GM12878 (cell line): ENCODE results near the gene SORCS2. TPM values are rescaled to one million over a fixed set of nuclear protein-coding genes. Genes with fewer than 3 reads are reported as not detected.

Experiments
- ATAC-seq: fragments of 200-7000 bp; cut with Tn5 transposase; 3 replicates; pipeline ENCODE4 v1.9.1; 2020; ENCODE audit warnings: mild to moderate bottlenecking, moderate library complexity
- BruUV-seq: library from RNA; stranded (reverse); fragments of 400-500 nt; replicated peaks from 2 replicates; lab custom pipeline; 2021; lab: Mats Ljungman, UMichigan
- CTCF ChIA-PET: fragments of 300-600 bp; sonication (Branson Sonifier 250); formaldehyde crosslinking; extraction: SDS; loops from one replicate; lab custom pipeline; 2021; ENCODE audit warnings: inconsistent platforms; lab: Yijun Ruan, JAX
- POLR2A ChIA-PET: fragments of 350-600 bp; formaldehyde crosslinking; extraction: SDS; loops from one replicate; lab custom pipeline; 2021; ENCODE audit warnings: inconsistent platforms; lab: Charles Lee
- RAD21 ChIA-PET: fragments of 300-600 bp; sonication (Branson Sonifier 250); formaldehyde crosslinking; loops from one replicate; lab custom pipeline; 2023; ENCODE audit warnings: antibody characterized with exemption; ENCODE audit not compliant: unreplicated experiment; lab: Charles Lee
- SMC1A ChIA-PET: fragments of 300-600 bp; sonication (Branson Sonifier 250); formaldehyde crosslinking; loops from one replicate; lab custom pipeline; 2023; ENCODE audit not compliant: unreplicated experiment, uncharacterized antibody; lab: Charles Lee
- DNase-seq: peaks from one replicate; pipeline ENCODE4 v3.0.0-alpha.2; 2011; ENCODE audit warnings: low read depth, low spot score
- FAIRE-seq: peaks from 3 replicates; lab custom pipeline; 2011; peaks lifted over from hg19 to GRCh38; lab: Jason Lieb, UNC
- H2AFZ ChIP-seq: 2 replicates; pipeline ENCODE4 v1.6.0; 2011; ENCODE audit warnings: low read depth, low read length, control low read depth; ENCODE audit not compliant: control insufficient read depth
- H3K27ac ChIP-seq: 2 replicates; pipeline ENCODE4 v1.5.1; 2011; ENCODE audit warnings: control low read depth; ENCODE audit not compliant: control insufficient read depth, insufficient read depth
- H3K27me3 ChIP-seq, 2 experiments: replicated peaks in 1 of 2; 2 replicates each; pipeline versions ENCODE4 v1.6.0 to v1.6.1; 2011; ENCODE audit warnings: low read length in 1 of 2; ENCODE audit not compliant: control insufficient read depth in 2 of 2, insufficient read depth in 2 of 2
- H3K36me3 ChIP-seq, 2 experiments: 2 replicates each; pipeline ENCODE4 v1.5.1; 2011; ENCODE audit warnings: low read length in 1 of 2; ENCODE audit not compliant: control insufficient read depth in 2 of 2, insufficient read depth in 2 of 2
- H3K4me1 ChIP-seq: 2 replicates; pipeline ENCODE4 v1.6.1; 2011; ENCODE audit warnings: mild to moderate bottlenecking, low read length, moderate library complexity, mixed read lengths; ENCODE audit not compliant: control insufficient read depth, insufficient read depth
- H3K4me2 ChIP-seq: 2 replicates; pipeline ENCODE4 v1.6.0; 2011; ENCODE audit warnings: control low read depth; ENCODE audit not compliant: control insufficient read depth, insufficient read depth
- H3K4me3 ChIP-seq: fragments of 200-600 bp; sonication (generic); 2 replicates; pipeline ENCODE4 v1.5.1; 2016
- H3K79me2 ChIP-seq: 2 replicates; pipeline ENCODE4 v1.6.0; 2011; ENCODE audit warnings: low read length; ENCODE audit not compliant: control insufficient read depth, insufficient read depth
- H3K9ac ChIP-seq: 2 replicates; pipeline ENCODE4 v1.8.0; 2011; ENCODE audit warnings: low read length, control low read depth, mixed read lengths; ENCODE audit not compliant: control insufficient read depth, insufficient read depth
- H3K9me3 ChIP-seq: replicated peaks from 3 replicates; pipeline ENCODE4 v1.5.1; 2011; ENCODE audit warnings: mild to moderate bottlenecking, low read length; ENCODE audit not compliant: control insufficient read depth, insufficient read depth
- H4K20me1 ChIP-seq: 2 replicates; pipeline ENCODE4 v1.6.0; 2011; ENCODE audit not compliant: control insufficient read depth, insufficient read depth
- CEBPB ChIP-seq, 2 experiments: fragments of 150-350 bp in 1 of 2; IDR thresholded peaks; 2 replicates each; pipeline ENCODE4 v1.6.1; 2012 to 2014; ENCODE audit warnings: low read depth in 2 of 2, low read length in 2 of 2, borderline replicate concordance in 1 of 2, inconsistent platforms in 1 of 2
- DPF2 ChIP-seq: fragments of 450-650 bp; IDR thresholded peaks from 2 replicates; pipeline ENCODE4 v1.6.1; 2017; ENCODE audit warnings: mild to moderate bottlenecking
- EED ChIP-seq: sonication (generic); IDR thresholded peaks from 2 replicates; pipeline ENCODE4 v1.6.1; 2016; ENCODE audit warnings: antibody characterized with exemption, low read depth
- FOS ChIP-seq: IDR thresholded peaks from 3 replicates; pipeline ENCODE4 v1.6.1; 2011; ENCODE audit warnings: borderline replicate concordance; ENCODE audit not compliant: insufficient read length; ENCODE audit errors: extremely low read depth
- JUNB ChIP-seq: IDR thresholded peaks from 2 replicates; pipeline ENCODE4 v1.6.1; 2016; ENCODE audit warnings: antibody characterized with exemption, mild to moderate bottlenecking
- KDM1A ChIP-seq: fragments of 200-600 bp; sonication (generic); IDR thresholded peaks from 2 replicates; pipeline ENCODE4 v1.6.1; 2016; ENCODE audit warnings: borderline replicate concordance
- MTA3 ChIP-seq: IDR thresholded peaks from 2 replicates; pipeline ENCODE4 v1.6.1; 2012; ENCODE audit warnings: low read length, inconsistent platforms, borderline replicate concordance
- MYB ChIP-seq: fragments of 150-350 bp; IDR thresholded peaks from 2 replicates; pipeline ENCODE4 v1.6.1; 2014; ENCODE audit warnings: mild to moderate bottlenecking, low read depth, low read length, borderline replicate concordance
- NFIC ChIP-seq: IDR thresholded peaks from 2 replicates; pipeline ENCODE4 v1.6.1; 2012; ENCODE audit warnings: low read depth, mild to moderate bottlenecking, inconsistent platforms, low read length, moderate library complexity
- NR2C2 ChIP-seq: IDR thresholded peaks from 2 replicates; pipeline ENCODE4 v1.6.1; 2011; ENCODE audit warnings: borderline replicate concordance, low read depth; ENCODE audit not compliant: control insufficient read depth, insufficient read length
- POLR2A ChIP-seq: IDR thresholded peaks from 2 replicates; pipeline ENCODE4 v1.6.1; 2011; ENCODE audit warnings: low read depth, mild to moderate bottlenecking, low read length
- POU2F2 ChIP-seq: IDR thresholded peaks from 3 replicates; pipeline ENCODE4 v1.6.1; 2011; ENCODE audit warnings: low read depth, mild to moderate bottlenecking, low read length, borderline replicate concordance
- PRDM15 ChIP-seq: fragments of 450-650 bp; formaldehyde crosslinking; IDR thresholded peaks from 2 replicates; pipeline ENCODE4 v1.4.0; 2020; ENCODE audit warnings: mild to moderate bottlenecking, moderate library complexity
- RCOR1 ChIP-seq: conservative IDR thresholded peaks from 2 replicates; pipeline ENCODE4 v1.6.1; 2012; ENCODE audit warnings: low read depth, low read length, improper control_type of control experiment
- SIX5 ChIP-seq: IDR thresholded peaks from 2 replicates; pipeline ENCODE4 v1.6.1; 2011; ENCODE audit warnings: mild to moderate bottlenecking, low read depth, low read length, moderate library complexity; ENCODE audit not compliant: severe bottlenecking
- SMARCA5 ChIP-seq: fragments of 450-650 bp; IDR thresholded peaks from 2 replicates; pipeline ENCODE4 v1.6.1; 2017; ENCODE audit warnings: mild to moderate bottlenecking
- STAT1 ChIP-seq: fragments of 450-650 bp; conservative IDR thresholded peaks from 2 replicates; pipeline ENCODE4 v1.6.1; 2014; ENCODE audit warnings: antibody characterized with exemption, mild to moderate bottlenecking
- TAF1 ChIP-seq: IDR thresholded peaks from 2 replicates; pipeline ENCODE4 v1.6.1; 2011; ENCODE audit warnings: mild to moderate bottlenecking, low read depth, low read length, borderline replicate concordance
- ZBTB33 ChIP-seq: fragments of 450-650 bp; IDR thresholded peaks from 2 replicates; pipeline ENCODE4 v1.6.1; 2017; ENCODE audit warnings: mild to moderate bottlenecking
- WGBS: methylation state at CpG from one replicate; pipeline ENCODE4 v1.1.6; 2016; ENCODE audit warnings: low lambda C conversion rate; ENCODE audit not compliant: insufficient replicate concordance, insufficient coverage; ENCODE audit errors: missing lambda C conversion rate; 5-methylcytosine and 5-hydroxymethylcytosine counted together
- in situ Hi-C: fragments of 300-500 bp; cut with MboI; formaldehyde crosslinking; loops from 9 replicates; pipeline ENCODE4 v1.14.3; 2018; ENCODE audit warnings: mixed read lengths
- intact Hi-C: fragments of 100-400 bp; cut with micrococcal nuclease; formaldehyde crosslinking; loops from one replicate; pipeline ENCODE4 v1.14.2; 2022; ENCODE audit not compliant: unreplicated experiment
- polyA plus RNA-seq, 11 experiments: library from polyadenylated mRNA; depleted of rRNA in 4 of 11; unstranded in 6 of 11; stranded (reverse) in 5 of 11; fragments of >200 nt; fragmentation: Nextera tagmentation in 4 of 11; fragmentation: Illumina TruSeq in 1 of 11; extraction: Ambion mirVana in 4 of 11; extraction: Trizol in 1 of 11; gene quantifications; 1 replicate in 1 of 11; 2 replicates in 10 of 11; pipeline versions ENCODE4 v1.2.1 to v1.2.3, GENCODE V29; 2011 to 2016; ENCODE audit warnings: inconsistent platforms in 2 of 11, missing spikeins in 2 of 11, low read depth in 1 of 11
- total RNA-seq, 4 experiments: library from RNA; depleted of rRNA in 3 of 4; stranded (reverse); fragments of >200 nt in 3 of 4; fragmentation: Illumina TruSeq in 1 of 4; extraction: Trizol in 1 of 4; gene quantifications; 2 replicates each; pipeline versions ENCODE4 v1.2.1 to v1.2.3, GENCODE V29; 2013 to 2021

SORCS2 gene
- total and polyA plus RNA-seq, 10 of the 15 experiments (the other 5 are each of a cell fraction or from before 2014, with no cell fraction given): 0.01 to 0.15 (median 0.05) TPM; not detected in 5

- Histone ChIP-seq H4K20me1 (no peaks in the 10 kb centered on the region), H3K9me3 (no peaks in the 10 kb centered on the region), H3K27me3 (peaks cover 0 to 5% of the 10 kb centered on the region in 2 experiments; a peak in 2 of 4 replicates), H3K36me3 (no peaks in the 10 kb centered on the region), H3K79me2 (no peaks in the 10 kb centered on the region), H3K4me3 (no peak overlapping the region), H3K4me2 (no peak overlapping the region), H3K27ac (no peak overlapping the region), H3K4me1 (no peaks in the 10 kb centered on the region), H2AFZ (no peak overlapping the region), H3K9ac (no peak overlapping the region)
- in situ Hi-C loops (no loop called here), intact Hi-C loops (no loop called here)
- WGBS: 22% methylated on average over 17 of the region's 17 CpGs
- no peak for ATAC-seq
- SMC1A ChIA-PET: no interaction called here
- no peak for FAIRE-seq
- no TSS peak for BruUV-seq
- no peak for DNase-seq
- CTCF ChIA-PET: no interaction called here
- POLR2A ChIA-PET: interaction anchor here (0.6 kb wide), 1 partner anchor 32 kb away, joined by 3 read pairs; no protein-coding TSS in a partner anchor
- RAD21 ChIA-PET: no interaction called here
- TF ChIP-seq NR2C2: no peak
- no peak for TF ChIP-seq PRDM15 (CRISPR knock-in tag)
- TF ChIP-seq RCOR1: no peak
- no peak for TF ChIP-seq MTA3
- TF ChIP-seq KDM1A: no peak
- no peak for TF ChIP-seq POU2F2
- TF ChIP-seq STAT1: no peak
- TF ChIP-seq FOS: no peak
- TF ChIP-seq SMARCA5: no peak
- TF ChIP-seq POLR2A: no peak
- TF ChIP-seq TAF1: no peak
- TF ChIP-seq DPF2: no peak
- no peak for TF ChIP-seq ZBTB33
- TF ChIP-seq EED: no peak
- TF ChIP-seq NFIC: no peak
- no peak for TF ChIP-seq CEBPB (IDR thresholded peaks at IDR 0.05; ENCODE audit: borderline replicate concordance in 1 of 2, low read depth in 2 of 2, low read length in 2 of 2)
- TF ChIP-seq JUNB: no peak
- TF ChIP-seq MYB: no peak
- no peak for TF ChIP-seq SIX5
Observed at GRCh38 chr4:7144374-7145290, 47.7 kb upstream of the SORCS2 start.
